H1 (cell line): ENCODE data around the gene SSBP3. TPM values are rescaled to one million over a fixed set of nuclear protein-coding genes. Genes with fewer than 3 reads are reported as not detected.

Experiments
- CTCF ChIA-PET: fragments of 300-600 bp; sonication (Branson Sonifier 250); formaldehyde crosslinking; loops from one replicate; lab custom pipeline; 2021; ENCODE audit not compliant: partially characterized antibody; lab: Charles Lee
- POLR2A ChIA-PET: fragments of 300-600 bp; sonication (Branson Sonifier 250); formaldehyde crosslinking; loops from one replicate; lab custom pipeline; 2021; ENCODE audit warnings: inconsistent platforms; ENCODE audit not compliant: partially characterized antibody; lab: Charles Lee
- DNase-seq, 2 experiments: peaks; one replicate each; pipeline versions ENCODE4 v3.0.0 to v3.0.0-alpha.2; 2010 to 2022; ENCODE audit warnings: low spot score in 2 of 2, low read depth in 1 of 2, mixed read lengths in 1 of 2
- FAIRE-seq: peaks from 2 replicates; lab custom pipeline; 2011; peaks lifted over from hg19 to GRCh38; lab: Jason Lieb, UNC
- H2AFZ ChIP-seq: 2 replicates; pipeline ENCODE4 v1.8.1; 2012; ENCODE audit warnings: low read length, inconsistent platforms
- H2AK5ac ChIP-seq: 2 replicates; pipeline ENCODE4 v1.6.1; 2013; ENCODE audit warnings: low read depth, low read length
- H2BK120ac ChIP-seq: replicated peaks from 2 replicates; pipeline ENCODE3; 2013; ENCODE audit warnings: low read depth, low read length, inconsistent platforms
- H2BK12ac ChIP-seq: 2 replicates; pipeline ENCODE4 v1.6.1; 2013; ENCODE audit warnings: low read depth, low read length
- H2BK15ac ChIP-seq: 2 replicates; pipeline ENCODE4 v1.6.1; 2013; ENCODE audit warnings: low read length
- H2BK20ac ChIP-seq: 2 replicates; pipeline ENCODE4 v1.6.1; 2013; ENCODE audit warnings: low read length
- H2BK5ac ChIP-seq: 2 replicates; pipeline ENCODE4 v1.6.1; 2013; ENCODE audit warnings: low read depth, low read length
- H3K14ac ChIP-seq: 2 replicates; pipeline ENCODE4 v1.6.1; 2013; ENCODE audit warnings: inconsistent platforms; ENCODE audit not compliant: insufficient read length
- H3K18ac ChIP-seq: 2 replicates; pipeline ENCODE4 v1.6.1; 2013; ENCODE audit warnings: low read length; ENCODE audit errors: extremely low read depth
- H3K23ac ChIP-seq: 2 replicates; pipeline ENCODE4 v1.6.1; 2013; ENCODE audit warnings: inconsistent platforms; ENCODE audit not compliant: insufficient read length
- H3K23me2 ChIP-seq: 2 replicates; pipeline ENCODE4 v1.6.1; 2013; ENCODE audit warnings: low read depth, low read length
- H3K27ac ChIP-seq: 2 replicates; pipeline ENCODE4 v1.6.1; 2011; ENCODE audit warnings: low read depth, low read length, inconsistent platforms
- H3K27me3 ChIP-seq, 4 experiments: replicated peaks in 1 of 4; 1 replicate in 1 of 4; 2 replicates in 3 of 4; pipeline versions ENCODE4 v1.6.1 to v1.8.1; 2011 to 2013; ENCODE audit warnings: low read length in 3 of 4, mild to moderate bottlenecking in 3 of 4, inconsistent platforms in 2 of 4, mixed read lengths in 2 of 4, moderate library complexity in 1 of 4; ENCODE audit not compliant: control insufficient read depth in 3 of 4, insufficient read depth in 3 of 4; ENCODE audit errors: extremely low read depth in 1 of 4
- H3K36me3 ChIP-seq, 4 experiments: 2 replicates each; pipeline versions ENCODE4 v1.6.1 to v1.8.1; 2011 to 2013; ENCODE audit warnings: mild to moderate bottlenecking in 4 of 4, low read length in 3 of 4, moderate library complexity in 2 of 4, control low read depth in 1 of 4, inconsistent platforms in 1 of 4; ENCODE audit not compliant: insufficient read depth in 4 of 4, control insufficient read depth in 2 of 4
- H3K4ac ChIP-seq: replicated peaks from 2 replicates; pipeline ENCODE3; 2013; ENCODE audit warnings: low read length, low read depth, mixed read lengths, inconsistent platforms; ENCODE audit not compliant: insufficient read length
- H3K4me1 ChIP-seq, 4 experiments: replicated peaks in 1 of 4; 1 replicate in 1 of 4; 2 replicates in 3 of 4; pipeline versions ENCODE4 v1.6.1 to v1.8.1; 2011 to 2013; ENCODE audit warnings: low read length in 3 of 4, inconsistent platforms in 2 of 4, mixed read lengths in 1 of 4; ENCODE audit not compliant: insufficient read depth in 4 of 4, control insufficient read depth in 3 of 4
- H3K4me2 ChIP-seq, 2 experiments: 2 replicates each; pipeline versions ENCODE4 v1.6.1 to v1.8.1; 2011 to 2013; ENCODE audit warnings: low read depth in 2 of 2, low read length in 2 of 2, control low read depth in 1 of 2, inconsistent platforms in 1 of 2, mild to moderate bottlenecking in 1 of 2; ENCODE audit not compliant: insufficient read depth in 1 of 2
- H3K4me3 ChIP-seq, 4 experiments: fragments of 200-600, 300-600 bp in 1 of 4; sonication (generic), shearing (Covaris generic), sonication (Bioruptor Twin) in 1 of 4; 2 replicates each; pipeline versions ENCODE4 v1.5.1 to v1.8.1; 2011 to 2016; ENCODE audit warnings: low read length in 4 of 4, low read depth in 3 of 4, control low read depth in 2 of 4, inconsistent platforms in 2 of 4, mild to moderate bottlenecking in 2 of 4, mixed read lengths in 1 of 4, moderate library complexity in 1 of 4; ENCODE audit not compliant: insufficient read depth in 2 of 4; ENCODE audit errors: extremely low read depth in 1 of 4
- H3K56ac ChIP-seq: replicated peaks from 2 replicates; pipeline ENCODE3; 2013; ENCODE audit warnings: low read depth, mild to moderate bottlenecking, mixed read lengths, low read length, inconsistent platforms; ENCODE audit not compliant: insufficient read length
- H3K79me1 ChIP-seq: 2 replicates; pipeline ENCODE4 v1.6.1; 2013; ENCODE audit warnings: low read depth, low read length, control low read depth
- H3K79me2 ChIP-seq, 2 experiments: 2 replicates each; pipeline versions ENCODE4 v1.6.1 to v1.8.1; 2012 to 2013; ENCODE audit warnings: low read length in 2 of 2, mild to moderate bottlenecking in 2 of 2, inconsistent platforms in 1 of 2; ENCODE audit not compliant: insufficient read depth in 2 of 2, control insufficient read depth in 1 of 2
- H3K9ac ChIP-seq, 4 experiments: replicated peaks in 1 of 4; 1 replicate in 1 of 4; 2 replicates in 3 of 4; pipeline versions ENCODE4 v1.6.1 to v1.8.1; 2011 to 2013; ENCODE audit warnings: low read depth in 3 of 4, low read length in 3 of 4, control low read depth in 2 of 4, mild to moderate bottlenecking in 2 of 4, moderate library complexity in 2 of 4, inconsistent platforms in 1 of 4; ENCODE audit errors: extremely low read depth in 1 of 4
- H3K9me3 ChIP-seq, 2 experiments: 2 replicates each; pipeline versions ENCODE4 v1.6.1 to v1.8.1; 2012 to 2013; ENCODE audit warnings: mild to moderate bottlenecking in 2 of 2, moderate library complexity in 2 of 2, control low read depth in 1 of 2, inconsistent platforms in 1 of 2, low read depth in 1 of 2, low read length in 1 of 2, mixed read lengths in 1 of 2; ENCODE audit not compliant: insufficient read depth in 2 of 2
- H4K20me1 ChIP-seq, 2 experiments: replicated peaks in 1 of 2; 2 replicates each; pipeline versions ENCODE3 to v1.8.1; 2011 to 2013; ENCODE audit warnings: inconsistent platforms in 2 of 2, low read length in 2 of 2, mild to moderate bottlenecking in 1 of 2; ENCODE audit not compliant: insufficient read depth in 2 of 2, control insufficient read depth in 1 of 2
- H4K5ac ChIP-seq: 2 replicates; pipeline ENCODE4 v1.6.1; 2013; ENCODE audit warnings: low read length, low read depth, mixed read lengths, inconsistent platforms; ENCODE audit not compliant: insufficient read length
- H4K8ac ChIP-seq: 2 replicates; pipeline ENCODE4 v1.8.0; 2013; ENCODE audit warnings: mild to moderate bottlenecking, moderate library complexity, low read length, inconsistent platforms; ENCODE audit not compliant: insufficient read depth; ENCODE audit errors: extremely low read depth
- H4K91ac ChIP-seq: replicated peaks from 2 replicates; pipeline ENCODE3; 2013; ENCODE audit warnings: low read length, mixed read lengths, inconsistent platforms; ENCODE audit not compliant: insufficient read length
- BACH1 ChIP-seq: IDR thresholded peaks from 2 replicates; pipeline ENCODE4 v1.6.1; 2012; ENCODE audit warnings: low read length, improper control_type of control experiment
- BCL11A ChIP-seq, 2 experiments: IDR thresholded peaks; one replicate each; pipeline ENCODE4 v1.6.1; 2011; ENCODE audit warnings: low read depth in 2 of 2, low read length in 2 of 2, mild to moderate bottlenecking in 2 of 2
- BRCA1 ChIP-seq: IDR thresholded peaks from 2 replicates; pipeline ENCODE4 v1.6.1; 2012; ENCODE audit warnings: low read depth, low read length, improper control_type of control experiment
- CBX5 ChIP-seq: fragments of 300-800, 300-1000 bp; sonication (generic); IDR thresholded peaks from 2 replicates; pipeline ENCODE4 v1.7.1; 2016; ENCODE audit warnings: antibody characterized with exemption, low read length, low read depth
- CBX8 ChIP-seq: fragments of 300-800, 300-1000 bp; sonication (generic); IDR thresholded peaks from 2 replicates; pipeline ENCODE4 v1.7.1; 2016; ENCODE audit warnings: low read depth, low read length, borderline replicate concordance
- CREB1 ChIP-seq: IDR thresholded peaks from 2 replicates; pipeline ENCODE4 v1.6.1; 2012; ENCODE audit warnings: inconsistent platforms
- MAFK ChIP-seq: IDR thresholded peaks from 2 replicates; pipeline ENCODE4 v1.6.1; 2012; ENCODE audit warnings: low read depth, mild to moderate bottlenecking, improper control_type of control experiment, low read length
- SAP30 ChIP-seq: fragments of 300-600 bp; sonication (generic); IDR thresholded peaks from 2 replicates; pipeline ENCODE4 v1.7.1; 2012; ENCODE audit warnings: low read length, moderate library complexity, mild to moderate bottlenecking, inconsistent platforms; ENCODE audit not compliant: insufficient read depth, insufficient replicate concordance
- SIN3A ChIP-seq, 2 experiments: IDR thresholded peaks in 1 of 2; conservative IDR thresholded peaks in 1 of 2; 2 replicates each; pipeline ENCODE4 v1.6.1; 2011 to 2012; ENCODE audit warnings: low read length in 2 of 2, improper control_type of control experiment in 1 of 2, low read depth in 1 of 2, mild to moderate bottlenecking in 1 of 2
- WGBS, 2 experiments: shearing (Covaris generic) in 1 of 2; methylation state at CpG; one replicate each; pipeline versions ENCODE4 v1.1.6 to v1.1.7; 2013 to 2015; ENCODE audit warnings: low lambda C conversion rate in 2 of 2, mixed read lengths in 2 of 2, inconsistent platforms in 1 of 2, low coverage in 1 of 2, missing lambda C conversion rate in 1 of 2; ENCODE audit not compliant: insufficient replicate concordance in 2 of 2, insufficient coverage in 1 of 2, insufficient read length in 1 of 2; ENCODE audit errors: extremely low coverage in 1 of 2, missing lambda C conversion rate in 1 of 2; 5-methylcytosine and 5-hydroxymethylcytosine counted together
- polyA plus RNA-seq, 7 experiments: library from polyadenylated mRNA; depleted of rRNA in 3 of 7; stranded (reverse) in 5 of 7; unstranded in 2 of 7; fragments of >200 nt in 5 of 7; fragments of 200-250 nt in 2 of 7; gene quantifications; 1 replicate in 5 of 7; 2 replicates in 1 of 7; 4 replicates in 1 of 7; pipeline versions ENCODE4 v1.2.1 to v1.2.3, GENCODE V29; 2011 to 2013; ENCODE audit warnings: missing spikeins in 2 of 7, mixed read lengths in 2 of 7
- total RNA-seq: library from RNA; stranded (reverse); fragmentation: NEBNext Ultra II Directional; extraction: Animal tissue kit (Norgen Biotek cat#: 25700); gene quantifications from 2 replicates; pipeline ENCODE4 v1.2.1, GENCODE V29; 2021

SSBP3 gene
- total and polyA plus RNA-seq, 2 of the 8 experiments (the other 6 are each of a cell fraction or from before 2014, with no cell fraction given): 99.7 to 133 TPM

GRCh38 chr1:54385727-54386022 lies 20.5 kb downstream of the SSBP3 start:
- H2BK12ac ChIP-seq: no peak overlapping the region
- POLR2A ChIA-PET: interaction anchor here (1.1 to 1.7 kb wide), 9 partner anchors 11 to 87 kb away, joined by 3 to 9 read pairs (median 4); partner anchors contain the start of gene SSBP3
- DNase-seq (no peak), FAIRE-seq (no peak)
- H3K36me3 ChIP-seq: peaks cover 0 to 25% (median 2%) of the 10 kb centered on the region in 4 experiments; a peak in 3 of 8 replicates
- H2AFZ ChIP-seq: no peak overlapping the region
- H3K23me2 ChIP-seq: no peaks in the 10 kb centered on the region
- no peak overlapping the region for H3K9ac ChIP-seq
- H3K79me1 ChIP-seq: peaks cover 17% of the 10 kb centered on the region; the same call in 1 of the 2 replicates
- H3K14ac ChIP-seq: no peak overlapping the region
- no peak overlapping the region for H4K8ac ChIP-seq
- peaks cover 12 to 86% of the 10 kb centered on the region in 2 experiments for H3K79me2 ChIP-seq
- peaks cover 0 to 2% (median under 1%) of the 10 kb centered on the region in 4 experiments; a peak in 4 of 7 replicates for H3K4me1 ChIP-seq
- H3K23ac ChIP-seq: no peak overlapping the region
- no peak overlapping the region for H3K18ac ChIP-seq
- H2BK120ac ChIP-seq: no peak overlapping the region
- 90% methylated on average over 3 of the region's 3 CpGs; no CpG with 5 or more reads in 1 of the 2 experiments for WGBS, 2 experiments
- H3K56ac ChIP-seq: no peak overlapping the region
- no peak overlapping the region for H3K4me3 ChIP-seq
- H4K91ac ChIP-seq: no peak overlapping the region
- H3K9me3 ChIP-seq: no peaks in the 10 kb centered on the region
- H2BK5ac ChIP-seq: no peak overlapping the region
- CTCF ChIA-PET: interaction anchor here (0.8 to 1.9 kb wide), 9 partner anchors 11 to 110 kb away, joined by 3 to 8 read pairs (median 4); no protein-coding TSS in a partner anchor
- no peak overlapping the region for H3K27ac ChIP-seq
- no peak for TF ChIP-seq CBX8
- TF ChIP-seq SIN3A (conservative IDR thresholded peaks at IDR 0.05 in 1 of 2, IDR thresholded peaks at IDR 0.05 in 1 of 2; ENCODE audit: low read depth in 1 of 2, low read length in 2 of 2): no peak
- no peak for TF ChIP-seq CREB1
- TF ChIP-seq MAFK: no peak
- no peak for TF ChIP-seq BRCA1
- TF ChIP-seq BCL11A (IDR thresholded peaks at IDR 0.05; ENCODE audit: low read depth in 2 of 2, low read length in 2 of 2): no peak
- no peak for TF ChIP-seq SAP30
- no peak for TF ChIP-seq BACH1
- no peak for TF ChIP-seq CBX5
- no peak overlapping the region for H2BK15ac ChIP-seq
- no peak overlapping the region for H3K4me2 ChIP-seq
- H2BK20ac ChIP-seq: no peak overlapping the region
- H4K5ac ChIP-seq: no peak overlapping the region
- peaks cover 23 to 32% of the 10 kb centered on the region in 2 experiments for H4K20me1 ChIP-seq
- no peaks in the 10 kb centered on the region for H3K27me3 ChIP-seq
- no peak overlapping the region for H3K4ac ChIP-seq
- H2AK5ac ChIP-seq: no peak overlapping the region
